Sigmoid colon (tissue), 7 donors: Measurements from ENCODE around the gene PLAC8. TPM values are rescaled to one million over a fixed set of nuclear protein-coding genes. Genes with fewer than 3 reads are reported as not detected.
"Not testable (repeated sequence)": the region's sequence is repeated elsewhere in the genome, so short reads cannot be mapped to it uniquely, and the experiment has no call there.

Experiments
- DNase-seq: peaks from one replicate; pipeline ENCODE4 v3.0.0-alpha.2; 2019
- H3K27ac ChIP-seq, 4 donors: fragments of 200-600 bp; sonication (generic); one replicate each; pipeline ENCODE4 v1.5.1; 2016 to 2019; ENCODE audit warnings: mild to moderate bottlenecking in 1 of 4
- H3K27me3 ChIP-seq, 3 donors: fragments of 200-600 bp; sonication (generic); one replicate each; pipeline ENCODE4 v1.5.1; 2019; ENCODE audit warnings: mild to moderate bottlenecking in 1 of 3
- H3K36me3 ChIP-seq, 4 donors: fragments of 200-600 bp; sonication (generic); one replicate each; pipeline ENCODE4 v1.5.1; 2016 to 2019
- H3K4me1 ChIP-seq, 4 donors: fragments of 200-600 bp; sonication (generic); one replicate each; pipeline ENCODE4 v1.5.1; 2017 to 2019
- H3K4me3 ChIP-seq, 4 donors: fragments of 200-600 bp; sonication (generic); one replicate each; pipeline ENCODE4 v1.5.1; 2017 to 2019; ENCODE audit warnings: mild to moderate bottlenecking in 2 of 4, moderate library complexity in 1 of 4
- H3K9me3 ChIP-seq, 4 donors: fragments of 200-600 bp in 3 of 4; sonication (generic) in 3 of 4; one replicate each; pipeline versions ENCODE4 v1.5.1 to v1.6.1; 2013 to 2019
- CTCF ChIP-seq, 4 experiments: fragments of 450-650 bp in 3 of 4; fragments of 200-600 bp in 1 of 4; IDR thresholded peaks; one replicate each; pipeline ENCODE4 v1.5.1; 2016 to 2019; ENCODE audit warnings: antibody characterized with exemption in 4 of 4, mild to moderate bottlenecking in 3 of 4, moderate library complexity in 2 of 4
- EP300 ChIP-seq, 4 donors: sonication (generic); formaldehyde crosslinking; IDR thresholded peaks; one replicate each; pipeline ENCODE4 v1.6.1; 2017; ENCODE audit warnings: antibody characterized with exemption in 4 of 4
- POLR2A ChIP-seq, 2 donors: fragments of 450-650 bp; IDR thresholded peaks; one replicate each; pipeline ENCODE4 v1.6.1; 2016; ENCODE audit warnings: antibody characterized with exemption in 2 of 2, mild to moderate bottlenecking in 2 of 2, moderate library complexity in 2 of 2
- POLR2AphosphoS5 ChIP-seq, 4 donors: sonication (generic); formaldehyde crosslinking; IDR thresholded peaks; one replicate each; pipeline ENCODE4 v1.6.1; 2017; ENCODE audit warnings: antibody characterized with exemption in 4 of 4
- WGBS, 2 donors: extraction: QIAGEN DNeasy Blood & Tissue Kit; methylation state at CpG; one replicate each; pipeline ENCODE4 v1.1.7; 2013; 5-methylcytosine and 5-hydroxymethylcytosine counted together
- intact Hi-C: fragments of 100-400 bp; cut with DNase I; formaldehyde crosslinking; loops from one replicate; pipeline ENCODE4 v1.15.1; 2023
- polyA plus RNA-seq, 3 donors: library from polyadenylated mRNA; stranded (reverse); fragments of 200-250 nt; gene quantifications; one replicate each; pipeline ENCODE4 v1.2.3, GENCODE V29; 2013
- total RNA-seq, 4 donors: library from RNA; depleted of rRNA; stranded (reverse); fragments of >200 nt; gene quantifications; one replicate each; pipeline ENCODE4 v1.1.0, GENCODE V29; 2016
- donor health status: healthy with polysubstance abuse.
- donor health status: Bipolar disorder and iron deficiency.
- donor health status: healthy.

Gene PLAC8
- total and polyA plus RNA-seq, 7 donors = 0.71 to 1,311 (median 4.2) TPM

GRCh38 chr4:83080561-83080960, 34.0 kb downstream of the PLAC8 start:
- Histone ChIP-seq H3K4me1 (peaks cover 0 to 11% (median 10%) of the 10 kb centered on the region in 4 donors), H3K9me3 (no peaks in the 10 kb centered on the region), H3K36me3 (no peaks in the 10 kb centered on the region), H3K27ac (no peak overlapping the region), H3K27me3 (no peaks in the 10 kb centered on the region), H3K4me3 (no peak overlapping the region)
- 92% methylated on average over 6 of the region's 6 CpGs for WGBS, 2 donors
- TF ChIP-seq POLR2AphosphoS5 (IDR thresholded peaks at IDR 0.05) = no peak
- TF ChIP-seq CTCF (IDR thresholded peaks at IDR 0.05) = no peak
- no peak for TF ChIP-seq EP300 (IDR thresholded peaks at IDR 0.05)
- intact Hi-C loops = no loop called here
- no peak for DNase-seq

GRCh38 chr4:83075311-83076095, 39.0 kb downstream of the PLAC8 start:
- Histone ChIP-seq H3K4me3 (peak overlapping the region in 1 of 4 donors; percentile 20), H3K36me3 (peaks cover 0 to 27% (median 3%) of the 10 kb centered on the region in 4 donors), H3K27ac (peak overlapping the region; percentile 58 to 79 (median 70)), H3K4me1 (peaks cover 0 to 30% (median 25%) of the 10 kb centered on the region in 4 donors), H3K27me3 (no peaks in the 10 kb centered on the region), H3K9me3 (no peaks in the 10 kb centered on the region)
- TF ChIP-seq POLR2AphosphoS5 (IDR thresholded peaks at IDR 0.05) = peak; percentile 21 to 74 (median 70)
- no peak for TF ChIP-seq CTCF (IDR thresholded peaks at IDR 0.05)
- no peak for DNase-seq
- intact Hi-C loops = loop anchor here (10.0 kb wide), 1 partner anchor 611 kb away; no protein-coding TSS in a partner anchor
- WGBS, 2 donors = 61 to 71% methylated on average over 4 of the region's 4 CpGs

- WGBS, 2 donors = 91 to 92% methylated on average over 7 of the region's 7 CpGs
- H3K4me3 ChIP-seq, DNase-seq, H3K9me3 ChIP-seq, H3K27me3 ChIP-seq: not testable (repeated sequence)
- Histone ChIP-seq H3K27ac (peak overlapping the region; percentile 58 to 79 (median 70)), H3K4me1 (peaks cover 0 to 30% (median 25%) of the 10 kb centered on the region in 4 donors), H3K36me3 (peaks cover 0 to 33% (median 4%) of the 10 kb centered on the region in 4 donors)
- intact Hi-C loops = loop anchor here (5.0 to 10.0 kb wide), 4 partner anchors 37 to 610 kb away; partner anchors contain the start of genes COPS4, COQ2 and PLAC8
These were observed 39.7 kb downstream of the PLAC8 start for GRCh38 chr4:83074783-83075182.

- intact Hi-C loops = loop anchor here (5.0 to 10.0 kb wide), 4 partner anchors 37 to 609 kb away; partner anchors contain the start of genes COPS4, COQ2 and PLAC8
- DNase-seq = no peak
- Histone ChIP-seq H3K4me1 (peaks cover 0 to 30% (median 25%) of the 10 kb centered on the region in 4 donors), H3K27ac (peak overlapping the region in 3 of 4 donors; percentile 58 to 79 (median 66)), H3K4me3 (no peak overlapping the region), H3K27me3 (no peaks in the 10 kb centered on the region), H3K9me3 (no peaks in the 10 kb centered on the region), H3K36me3 (peaks cover 0 to 39% (median 5%) of the 10 kb centered on the region in 4 donors)
- 71 to 74% methylated on average over 10 of the region's 10 CpGs for WGBS, 2 donors
- TF ChIP-seq CTCF (IDR thresholded peaks at IDR 0.05) (peak in 3 of 4 experiments; percentile 46 to 58 (median 52)), EP300 (IDR thresholded peaks at IDR 0.05) (no peak)
These were observed 40.3 kb downstream of the PLAC8 start for GRCh38 chr4:83074086-83074704.

GRCh38 chr4:83071116-83071515, 43.4 kb downstream of the PLAC8 start:
- H3K36me3 ChIP-seq = peaks cover 3 to 70% (median 12%) of the 10 kb centered on the region in 4 donors
- intact Hi-C loops = loop anchor here (5.0 to 10.0 kb wide), 4 partner anchors 34 to 606 kb away; partner anchors contain the start of genes COPS4, COQ2 and PLAC8
- H3K4me1 ChIP-seq = peaks cover 0 to 23% (median 20%) of the 10 kb centered on the region in 4 donors
- H3K4me3 ChIP-seq = no peak overlapping the region
- H3K27ac ChIP-seq = no peak overlapping the region
- 88 to 97% methylated on average over 1 of the region's 1 CpG for WGBS, 2 donors
- no peaks in the 10 kb centered on the region for H3K27me3 ChIP-seq
- TF ChIP-seq POLR2A (IDR thresholded peaks at IDR 0.05) = no peak
- TF ChIP-seq CTCF (IDR thresholded peaks at IDR 0.05) = no peak
- no peak for TF ChIP-seq EP300 (IDR thresholded peaks at IDR 0.05)
- TF ChIP-seq POLR2AphosphoS5 (IDR thresholded peaks at IDR 0.05) = no peak
- DNase-seq = no peak
- no peaks in the 10 kb centered on the region for H3K9me3 ChIP-seq
